HEK293T (cell line): Measurements from ENCODE around the gene DDX51.

ENCODE experiments used
- ARNT ChIP-seq: fragments of 450-650 bp; IDR thresholded peaks from 2 replicates; pipeline ENCODE4 v1.6.1; 2017; ENCODE audit warnings: mild to moderate bottlenecking
- BHLHE40 ChIP-seq: fragments of 450-650 bp; IDR thresholded peaks from 2 replicates; pipeline ENCODE4 v1.6.1; 2016; ENCODE audit warnings: mild to moderate bottlenecking, moderate library complexity, borderline replicate concordance
- CTBP1 ChIP-seq: fragments of 450-650 bp; IDR thresholded peaks from 2 replicates; pipeline ENCODE4 v1.6.1; 2016; ENCODE audit warnings: borderline replicate concordance
- FOXA1 ChIP-seq: fragments of 450-650 bp; IDR thresholded peaks from 2 replicates; pipeline ENCODE4 v1.6.1; 2016; ENCODE audit warnings: mild to moderate bottlenecking
- FOXK2 ChIP-seq: fragments of 450-650 bp; IDR thresholded peaks from 2 replicates; pipeline ENCODE4 v1.6.1; 2016; ENCODE audit warnings: mild to moderate bottlenecking
- FOXM1 ChIP-seq: fragments of 450-650 bp; IDR thresholded peaks from 2 replicates; pipeline ENCODE4 v1.6.1; 2017; ENCODE audit warnings: mild to moderate bottlenecking, borderline replicate concordance
- L3MBTL2 ChIP-seq: fragments of 450-650 bp; conservative IDR thresholded peaks from 2 replicates; pipeline ENCODE4 v1.6.1; 2016; ENCODE audit warnings: mild to moderate bottlenecking
- LEF1 ChIP-seq: fragments of 450-650 bp; IDR thresholded peaks from 2 replicates; pipeline ENCODE4 v1.6.1; 2017; ENCODE audit warnings: mild to moderate bottlenecking, borderline replicate concordance
- PKNOX1 ChIP-seq: fragments of 450-650 bp; IDR thresholded peaks from 2 replicates; pipeline ENCODE4 v1.6.1; 2016
- SP1 ChIP-seq: fragments of 450-650 bp; IDR thresholded peaks from 2 replicates; pipeline ENCODE4 v1.6.1; 2017
- SUZ12 ChIP-seq: fragments of 450-650 bp; IDR thresholded peaks from 2 replicates; pipeline ENCODE4 v1.6.1; 2016; ENCODE audit warnings: mild to moderate bottlenecking
- ZNF384 ChIP-seq: fragments of 450-650 bp; IDR thresholded peaks from 2 replicates; pipeline ENCODE4 v1.6.1; 2016

GRCh38 chr12:132089407-132089910 lies 54.7 kb downstream of the DDX51 start:
- TF ChIP-seq ZNF384, result no peak
- no peak for TF ChIP-seq FOXK2
- TF ChIP-seq BHLHE40, result no peak
- TF ChIP-seq PKNOX1, result no peak
- TF ChIP-seq SUZ12, result no peak
- no peak for TF ChIP-seq SP1
- TF ChIP-seq FOXM1, result no peak
- TF ChIP-seq ARNT, result no peak
- TF ChIP-seq LEF1, result no peak
- no peak for TF ChIP-seq L3MBTL2
- no peak for TF ChIP-seq FOXA1
- no peak for TF ChIP-seq CTBP1
